HG03565 (cell line): ENCODE results near the gene B3GLCT.

Experiments used
- ATAC-seq: cut with Tn5 transposase; IDR thresholded peaks from one replicate; pipeline ENCODE4 v1.9.1; 2021; ENCODE audit warnings: mild to moderate bottlenecking, moderate library complexity; ENCODE audit not compliant: unreplicated experiment

Gene B3GLCT

DNA sequence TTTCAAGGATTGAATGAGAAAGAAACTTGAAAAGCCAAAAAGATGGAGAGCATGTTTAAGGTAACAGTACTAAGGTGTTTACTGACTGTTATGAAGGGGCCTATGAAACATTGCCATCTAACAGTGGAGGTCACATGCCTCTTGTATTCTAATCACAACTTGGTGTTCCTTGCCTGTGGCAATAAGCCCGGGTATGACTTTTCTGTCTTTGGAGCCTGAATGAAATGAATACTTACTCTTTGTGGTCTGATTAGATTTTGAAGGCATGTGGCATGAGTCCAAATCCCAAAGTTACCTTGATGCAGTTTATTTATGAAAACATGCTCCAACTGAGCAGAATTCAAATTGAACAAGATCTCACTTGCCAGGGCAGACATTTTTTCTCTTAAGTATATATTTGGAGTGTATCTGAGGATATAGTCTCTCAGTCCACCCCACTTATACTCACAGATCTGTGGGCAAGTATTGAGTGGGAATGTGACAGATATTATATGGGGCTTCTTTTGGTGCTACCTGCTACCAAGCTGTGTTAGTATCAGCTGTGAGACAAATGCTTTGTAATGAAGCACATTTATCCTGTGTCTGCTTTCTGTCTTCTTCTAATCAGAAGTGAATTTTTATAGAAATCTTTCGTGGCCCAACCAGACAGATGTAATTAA, 67.5 kb downstream of the B3GLCT start:
- no peak for ATAC-seq

DNA sequence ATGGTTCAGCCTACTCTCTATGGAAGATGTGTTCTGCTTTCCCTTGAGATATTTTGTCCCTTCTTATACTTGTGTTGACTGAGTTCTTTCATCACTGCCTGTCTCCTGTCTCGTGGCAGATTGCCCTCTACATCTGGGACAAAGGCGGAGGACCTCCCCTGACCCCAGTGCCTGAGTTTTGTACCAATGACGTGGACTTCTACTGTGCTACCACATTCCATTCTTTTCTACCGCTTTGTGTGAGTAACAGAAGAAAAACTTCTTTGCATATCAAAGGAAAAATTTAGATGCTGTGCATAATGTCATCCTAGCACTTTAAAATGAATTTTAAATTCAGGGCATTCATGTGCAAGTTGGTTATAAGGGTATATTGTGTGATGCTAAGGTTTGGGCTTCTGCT, 74.6 kb downstream of the B3GLCT start:
- ATAC-seq: no peak

DNA sequence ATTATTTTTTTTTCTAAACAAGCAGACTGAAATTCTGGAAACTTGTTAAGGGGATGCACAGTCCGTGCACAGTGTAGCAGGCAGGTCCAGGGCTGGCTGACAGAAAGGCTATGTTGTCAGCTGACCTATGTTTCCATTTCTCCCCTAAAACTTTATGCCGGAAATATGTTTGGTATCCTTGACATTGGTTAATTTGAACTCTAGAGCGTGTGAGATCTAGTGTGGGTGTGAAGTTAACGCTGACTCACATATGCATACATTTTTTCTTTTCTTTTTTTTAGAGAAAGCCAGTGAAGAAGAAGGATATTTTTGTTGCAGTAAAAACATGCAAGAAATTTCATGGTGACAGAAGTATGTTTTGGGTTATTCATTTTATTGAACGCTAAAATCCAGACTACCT, 76.6 kb downstream of the B3GLCT start:
- ATAC-seq: no peak

DNA sequence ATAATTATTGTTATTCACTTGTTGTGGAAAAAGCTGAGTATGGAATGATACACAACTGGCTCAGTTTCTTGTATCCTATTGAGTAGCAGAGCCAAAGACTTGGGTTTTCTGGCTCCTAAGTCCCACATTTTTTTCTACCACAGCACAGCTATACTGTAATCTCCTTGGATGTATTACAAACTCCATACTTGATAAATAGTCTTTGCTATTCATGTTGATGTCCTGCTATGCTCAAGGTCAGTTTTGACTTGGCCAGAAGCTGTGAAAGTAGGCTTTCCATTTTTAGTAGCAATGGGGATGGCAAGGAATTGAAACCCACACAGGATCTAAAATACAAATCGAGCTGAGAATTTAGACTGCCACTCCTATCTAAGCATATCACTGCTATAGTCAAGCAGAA, 79.1 kb downstream of the B3GLCT start:
- ATAC-seq: no peak

DNA sequence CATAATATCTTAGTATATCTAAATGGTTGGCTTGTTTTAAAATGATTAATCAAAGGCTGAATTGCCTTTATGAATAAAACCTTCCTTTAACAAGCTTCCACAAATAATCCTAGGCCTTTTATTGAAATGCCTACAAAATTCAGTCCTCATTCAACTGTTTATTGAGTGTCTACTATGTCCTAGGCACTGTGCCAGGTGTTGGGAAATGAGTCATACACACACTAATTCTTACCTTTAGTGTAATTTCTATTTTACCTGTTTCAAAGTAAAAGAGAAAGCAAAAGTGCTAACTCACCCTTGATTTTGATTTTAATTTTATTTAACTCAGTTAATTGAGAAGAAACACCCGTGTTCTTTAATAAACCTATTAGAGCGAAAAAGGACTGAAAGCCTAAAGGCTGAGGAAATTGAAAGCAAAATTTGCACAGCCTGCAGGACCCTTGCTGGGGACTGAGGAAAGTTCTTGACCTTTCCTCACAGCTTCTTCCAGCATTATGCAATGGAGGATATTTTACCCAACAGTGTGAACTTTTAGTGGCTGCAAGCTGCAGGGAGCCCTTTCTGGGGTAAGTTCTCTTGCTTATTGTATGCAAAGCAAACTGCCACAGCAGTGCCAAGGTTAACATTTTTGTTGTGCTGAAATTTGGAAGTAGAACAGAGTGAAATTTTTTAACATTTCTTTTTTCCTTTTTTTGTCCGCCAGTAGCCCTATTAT, 83.1 kb downstream of the B3GLCT start:
- ATAC-seq: no peak

DNA sequence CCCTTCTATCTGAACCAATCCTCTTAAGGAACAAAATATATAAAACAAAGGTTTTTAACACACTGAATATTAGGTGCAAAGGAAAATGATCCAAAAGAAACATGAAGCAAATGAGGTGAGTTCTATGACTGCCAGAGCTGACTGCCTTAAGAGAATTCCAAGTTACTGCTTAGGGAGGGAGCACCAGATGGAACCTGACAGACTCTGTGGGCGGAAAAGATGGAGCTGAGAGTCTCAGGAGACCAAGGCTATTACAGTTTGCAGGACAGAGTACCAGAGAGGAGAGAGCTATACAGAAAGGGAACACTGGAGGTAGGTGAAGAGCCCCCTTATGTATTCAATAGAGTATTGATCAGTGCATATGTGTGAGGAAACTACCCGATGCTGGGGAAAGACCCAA, 87.2 kb downstream of the B3GLCT start:
- no peak for ATAC-seq

DNA sequence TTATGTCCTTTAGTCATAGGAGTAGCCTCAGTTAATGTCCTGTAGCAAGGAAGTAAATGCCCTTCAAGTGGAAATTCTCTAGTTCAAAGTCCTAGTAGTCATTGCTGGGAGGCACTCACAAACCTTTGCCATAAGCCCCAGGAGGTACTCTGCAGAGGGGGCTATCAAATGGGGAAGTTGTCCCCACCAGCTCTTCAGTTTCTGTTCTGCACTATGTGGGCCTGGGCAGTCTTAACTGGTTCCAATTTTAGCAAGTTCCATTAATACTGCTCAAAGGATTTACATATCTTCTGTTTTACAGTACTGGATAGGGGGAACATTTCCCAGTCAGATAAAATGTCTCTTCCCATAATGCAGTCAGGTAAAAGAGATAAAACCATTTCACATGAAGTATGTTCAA, 101.3 kb downstream of the B3GLCT start:
- ATAC-seq: no peak

DNA sequence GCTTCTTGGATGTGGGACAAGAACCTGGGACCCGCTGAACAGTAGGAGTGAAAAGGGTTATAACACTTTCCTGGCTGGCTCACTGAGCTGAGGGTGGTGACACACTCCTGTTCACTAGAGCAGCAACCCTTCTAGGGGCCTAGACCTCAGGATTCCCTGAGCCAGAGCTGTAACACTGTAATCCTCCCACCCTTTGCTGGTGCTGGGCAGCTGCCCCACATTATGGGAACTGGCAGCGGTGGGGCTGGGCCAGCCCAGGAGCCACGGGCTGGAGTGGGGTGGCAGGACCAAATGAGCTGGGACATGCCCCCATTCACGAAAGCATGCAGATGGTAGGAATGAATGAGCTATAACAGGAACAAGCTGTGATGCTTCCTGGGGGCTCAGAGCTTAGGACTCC, 110.6 kb downstream of the B3GLCT start:
- ATAC-seq: no peak

DNA sequence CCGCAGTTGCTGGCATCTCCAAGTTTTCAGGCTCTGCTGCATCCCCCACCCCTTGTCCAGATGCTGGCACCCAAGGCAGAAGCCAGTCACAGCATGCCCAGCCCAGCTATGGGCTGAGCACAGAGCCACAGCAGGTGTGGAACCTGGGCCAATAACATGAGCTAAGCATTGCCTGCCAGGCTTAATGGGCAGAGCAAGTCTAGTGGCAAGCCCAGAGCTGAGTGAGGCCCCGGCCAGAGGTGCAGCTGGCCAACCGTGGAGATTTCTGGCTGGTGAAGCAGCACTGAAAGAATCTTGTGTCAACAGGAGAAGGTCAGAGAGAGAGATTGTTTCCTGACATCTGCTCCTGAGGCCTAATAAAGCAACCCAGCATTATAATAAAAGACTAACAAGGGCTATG, 111.0 kb downstream of the B3GLCT start:
- ATAC-seq: no peak

DNA sequence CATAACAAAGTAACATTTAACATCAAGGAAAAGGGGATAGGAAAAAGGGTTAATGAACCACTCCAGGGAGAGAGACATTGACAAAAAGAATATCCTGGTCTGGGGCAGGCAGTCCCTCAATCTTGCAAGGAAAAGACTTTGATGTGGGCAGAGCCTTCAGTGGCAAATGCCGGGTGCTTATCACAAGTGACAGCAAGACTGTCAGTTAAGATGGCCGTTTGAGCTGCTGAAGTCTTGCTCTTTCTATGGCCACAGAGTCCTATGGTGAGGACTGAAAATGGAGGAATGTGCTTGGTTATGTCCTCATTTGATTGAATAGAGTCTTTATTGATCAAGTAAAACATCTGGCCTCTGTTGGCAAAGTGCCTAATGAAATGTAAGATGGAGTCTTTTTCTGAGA, 112.1 kb downstream of the B3GLCT start:
- no peak for ATAC-seq

DNA sequence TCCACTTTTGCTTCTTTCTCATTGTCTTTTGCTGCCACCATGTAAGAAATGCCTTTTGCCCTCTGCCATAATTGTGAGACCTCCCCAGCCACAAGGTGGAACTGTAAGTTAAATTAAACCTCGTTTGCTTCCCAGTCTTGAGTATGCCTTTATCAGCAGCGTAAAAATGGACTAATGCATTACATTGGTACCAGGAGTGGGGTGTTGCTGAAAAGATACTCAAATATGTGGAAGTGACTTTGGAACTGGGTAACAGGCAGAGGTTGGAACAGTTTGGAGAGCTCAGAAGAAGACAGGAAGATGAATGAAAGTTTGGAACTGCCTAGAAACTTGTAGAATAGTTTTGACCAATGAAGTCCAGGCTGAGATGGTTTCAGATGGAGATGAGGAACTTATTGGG, 115.2 kb downstream of the B3GLCT start:
- ATAC-seq: no peak

DNA sequence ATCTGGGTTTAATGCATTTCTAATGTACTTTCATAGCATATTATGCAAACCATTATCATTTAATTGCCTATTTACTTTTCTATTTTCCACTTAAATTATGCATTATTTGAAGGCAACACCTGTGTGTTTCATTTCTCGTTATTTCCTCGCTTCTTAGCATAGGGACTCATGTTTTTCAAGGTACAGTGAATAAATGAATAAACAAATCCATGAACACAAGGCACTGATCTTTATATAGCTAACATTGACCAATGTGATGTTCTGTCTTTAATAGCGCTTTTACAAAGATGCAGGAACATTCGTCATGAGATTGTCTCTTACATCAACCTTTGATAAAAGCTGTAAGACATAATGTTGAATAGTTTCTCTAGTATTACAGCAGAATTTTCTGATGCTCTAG, 121.2 kb downstream of the B3GLCT start:
- no peak for ATAC-seq

DNA sequence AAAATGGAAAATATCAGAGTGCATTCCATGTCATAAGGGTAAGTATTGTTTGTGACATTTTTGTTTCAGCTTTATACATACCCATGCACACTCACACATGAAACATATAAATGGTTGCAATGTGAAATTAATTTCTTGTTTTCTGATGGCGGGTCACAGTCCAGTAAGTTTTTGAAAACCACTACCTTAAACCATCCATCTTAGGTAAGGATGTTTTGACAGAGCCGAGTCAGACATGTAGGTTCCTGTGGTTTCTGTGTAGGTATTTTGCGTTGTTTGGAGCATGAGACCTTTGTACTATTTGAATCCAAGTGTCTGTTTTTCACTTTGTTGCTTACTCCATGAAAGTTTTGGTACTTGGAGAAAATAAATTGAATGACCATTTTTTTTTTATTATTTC, 121.7 kb downstream of the B3GLCT start:
- no peak for ATAC-seq

DNA sequence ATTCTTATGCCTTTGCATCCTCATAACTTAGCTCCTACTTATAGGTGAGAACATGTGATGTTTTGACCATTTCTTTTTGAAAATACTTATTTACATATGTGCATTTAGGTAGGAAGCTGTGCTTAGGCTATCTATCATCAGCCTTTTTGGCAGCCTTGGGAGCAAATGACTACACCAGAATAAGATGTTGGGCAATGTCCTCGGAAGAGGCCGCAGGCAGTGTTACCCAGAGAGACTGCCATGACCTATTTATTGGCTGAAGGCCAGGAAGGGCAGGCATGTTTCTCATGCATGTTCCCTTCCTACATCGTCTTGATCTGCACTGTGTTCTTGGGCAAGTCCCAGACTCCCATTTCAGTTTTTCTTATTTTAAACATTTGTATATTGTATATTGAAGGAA, 122.3 kb downstream of the B3GLCT start:
- no peak for ATAC-seq

DNA sequence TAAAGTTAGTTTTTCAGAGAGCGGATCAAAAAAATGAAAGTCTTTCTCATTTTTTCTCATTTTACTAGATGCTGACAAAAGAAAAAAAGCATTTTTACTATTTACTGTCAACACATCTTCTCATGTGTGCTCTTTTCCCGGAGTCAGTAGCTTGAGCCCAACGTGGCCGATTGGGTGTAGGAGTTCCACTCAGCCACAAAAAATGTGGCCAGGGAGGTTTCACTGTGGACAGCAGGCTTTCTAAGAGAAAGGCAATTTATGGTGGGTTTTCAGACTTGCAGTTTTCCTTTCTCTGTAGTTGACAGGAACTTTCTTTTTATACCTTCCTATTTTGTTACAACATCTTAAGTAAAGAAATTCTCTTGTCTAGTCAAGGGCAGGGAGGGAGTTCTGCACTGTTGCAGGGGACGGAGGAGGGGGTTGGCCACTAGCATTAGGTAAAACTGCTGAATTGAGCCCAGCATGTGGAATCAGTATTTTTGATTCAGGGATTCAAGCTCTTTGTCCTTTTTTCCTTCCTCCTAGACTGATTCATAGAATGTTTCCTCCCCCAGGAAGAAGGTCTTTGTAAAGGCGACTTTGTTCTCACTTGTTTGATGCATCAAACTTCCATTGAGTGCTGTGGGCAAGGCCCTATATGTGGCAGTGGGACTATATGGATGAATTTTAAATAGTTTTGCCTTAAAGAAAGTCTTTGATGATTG, 123.1 kb downstream of the B3GLCT start:
- ATAC-seq: no peak

DNA sequence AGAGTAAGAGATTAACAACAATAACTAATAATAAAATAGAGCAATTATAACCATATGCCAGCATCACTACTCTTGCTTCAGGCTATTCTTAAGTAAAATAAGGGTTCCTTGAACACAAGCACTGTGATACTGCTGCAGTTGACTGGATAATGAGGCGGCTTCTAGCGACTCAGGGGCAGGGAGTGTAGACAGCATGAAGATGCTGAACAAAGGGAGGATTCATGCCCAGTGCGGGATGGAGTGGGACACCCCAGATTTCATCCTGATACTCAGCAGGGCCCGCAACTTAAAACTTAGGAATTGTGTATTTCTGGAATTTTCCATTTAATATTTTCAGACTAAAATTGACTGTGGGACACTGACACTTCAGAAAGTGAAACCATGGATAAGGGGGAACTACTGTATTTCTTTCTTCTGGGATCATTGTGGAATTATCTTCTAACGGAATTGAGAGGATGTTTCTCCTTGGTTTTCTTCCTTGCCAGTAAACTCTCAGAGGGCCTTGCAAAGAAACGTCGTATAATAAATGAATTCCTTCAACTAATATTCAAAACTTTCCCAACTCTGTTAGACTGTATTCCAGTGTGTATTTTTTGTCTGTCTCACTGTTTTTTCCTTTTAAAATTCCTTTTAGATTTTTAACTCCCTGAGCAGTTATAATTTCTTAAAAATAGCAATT, 127.5 kb downstream of the B3GLCT start:
- no peak for ATAC-seq

DNA sequence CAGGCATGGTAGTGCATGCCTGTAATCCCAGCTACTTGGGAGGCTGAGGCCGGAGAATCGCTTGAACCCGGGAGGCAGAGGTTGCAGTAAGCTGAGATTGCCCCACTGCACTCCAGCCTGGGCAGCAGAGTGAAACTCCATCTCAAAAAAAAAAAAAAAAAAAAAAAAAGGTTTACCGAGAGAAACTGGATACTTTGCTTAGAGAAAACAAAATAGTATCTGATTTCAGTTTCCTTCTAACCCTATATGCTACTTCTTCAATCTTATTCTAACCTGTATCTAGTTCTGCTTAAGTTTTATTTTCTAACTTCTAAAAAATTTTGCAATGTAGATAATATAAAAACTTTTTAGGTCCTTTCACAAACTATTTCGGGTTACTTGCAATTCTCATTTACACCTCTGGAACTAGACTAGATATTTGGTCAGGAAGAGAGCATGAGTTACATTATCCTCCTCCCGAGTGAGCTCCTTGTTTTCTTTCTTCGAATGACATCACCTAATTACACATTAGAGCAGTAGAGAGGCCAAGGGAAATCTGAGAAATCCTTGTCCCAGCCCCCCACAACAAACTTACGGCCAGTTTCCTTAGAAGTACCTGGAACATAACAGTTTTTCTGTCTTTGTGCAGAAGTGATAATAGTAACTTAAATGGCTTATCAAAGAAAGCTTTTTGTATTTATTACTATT, 128.9 kb downstream of the B3GLCT start:
- ATAC-seq: no peak

DNA sequence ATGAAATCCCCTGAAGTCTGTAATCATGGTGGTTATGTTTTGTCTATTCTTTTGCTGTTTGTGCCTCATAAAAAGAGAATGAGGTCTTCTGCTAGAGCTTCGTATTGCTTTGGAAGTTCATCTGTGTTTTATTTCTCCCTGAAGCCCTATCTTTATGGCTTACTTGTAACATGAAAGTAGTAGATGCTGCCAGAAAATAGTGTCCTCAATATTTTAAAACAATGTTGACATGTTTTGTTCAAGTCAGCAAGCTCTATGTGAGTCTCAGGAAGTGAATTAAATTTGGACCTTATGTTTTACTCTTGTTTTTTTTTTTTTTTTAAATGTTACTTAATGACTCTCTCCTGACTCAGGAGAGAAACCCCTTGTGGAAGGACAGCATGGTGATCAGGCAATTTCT, 130.5 kb downstream of the B3GLCT start:
- no peak for ATAC-seq

DNA sequence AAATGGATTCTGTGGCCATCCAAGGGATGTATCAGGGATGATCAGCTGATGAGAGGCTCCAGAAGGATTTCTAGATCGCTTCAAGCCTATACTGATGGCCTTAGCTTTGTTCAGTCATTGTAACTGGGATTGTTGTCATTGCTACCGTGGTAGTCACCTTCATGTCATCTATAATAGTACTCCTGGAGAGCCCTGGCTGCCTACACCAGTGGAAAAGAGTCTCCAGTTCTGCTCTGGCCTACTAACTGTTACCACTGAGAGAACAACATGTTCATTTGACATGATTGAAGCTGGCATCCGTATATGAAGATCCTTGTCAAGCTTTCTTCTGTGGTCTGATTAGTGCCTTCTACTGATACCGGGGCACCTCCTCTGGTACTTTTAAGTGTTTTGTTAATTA, 131.3 kb downstream of the B3GLCT start:
- ATAC-seq: no peak

DNA sequence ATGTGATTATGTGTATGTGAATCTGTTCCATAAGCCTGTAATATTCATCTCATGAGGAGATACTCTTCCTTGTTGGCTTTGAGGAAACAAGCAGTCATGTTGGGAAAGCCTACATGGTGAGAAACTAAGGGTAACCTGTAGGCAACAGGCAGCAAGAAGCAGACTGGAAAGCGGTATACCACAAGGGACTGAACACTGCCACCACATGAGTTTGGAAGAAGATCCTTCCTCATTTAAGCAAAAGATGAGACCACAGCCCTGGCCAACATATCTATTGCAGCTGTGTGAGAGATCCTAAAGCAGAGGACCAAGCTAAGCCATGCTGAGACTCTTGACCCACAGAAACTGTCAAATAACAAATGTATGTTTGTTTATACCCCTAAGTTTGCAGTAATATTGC, 134.8 kb downstream of the B3GLCT start:
- ATAC-seq: no peak

DNA sequence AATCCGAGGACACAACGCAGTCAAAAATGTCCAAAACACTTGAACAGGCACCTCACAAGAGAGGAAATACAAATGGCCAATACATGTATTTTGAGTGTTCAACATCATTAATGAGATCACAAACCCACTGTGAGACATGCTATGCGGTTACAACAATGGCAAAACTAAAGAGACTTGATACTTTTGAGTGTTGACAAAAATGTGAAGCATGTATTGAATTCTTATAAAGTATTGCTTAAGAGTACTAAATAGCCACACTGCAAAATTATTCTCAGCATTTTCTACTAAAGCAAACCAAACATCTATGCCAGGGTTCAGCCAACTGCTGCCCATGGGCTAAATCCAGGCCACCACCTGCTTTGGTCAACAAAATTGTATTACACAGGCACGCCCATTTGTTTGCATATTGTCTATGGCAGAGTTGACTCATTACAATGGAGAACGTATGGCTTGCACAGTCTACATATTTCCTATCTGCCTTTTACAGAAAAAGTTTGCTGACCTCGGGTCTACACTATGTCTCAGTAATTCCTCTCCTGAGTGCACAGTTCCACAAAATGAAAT, 135.3 kb downstream of the B3GLCT start:
- no peak for ATAC-seq
